PC-3 (cell line): ENCODE measurements around the gene LMNTD1. TPM values are rescaled to one million over a fixed set of nuclear protein-coding genes. Genes with fewer than 3 reads are reported as not detected.

ENCODE experiments used
- ATAC-seq: fragments of 200-7000 bp; cut with Tn5 transposase; 2 replicates; pipeline ENCODE4 v1.9.1; 2020; ENCODE audit warnings: mild to moderate bottlenecking, moderate library complexity
- BruUV-seq: library from RNA; stranded (reverse); fragments of 400-500 nt; replicated peaks from 2 replicates; lab custom pipeline; 2021; lab: Mats Ljungman, UMichigan
- CTCF ChIA-PET: fragments of 300-600 bp; sonication (Branson Sonifier 250); formaldehyde crosslinking; loops from one replicate; lab custom pipeline; 2022; ENCODE audit warnings: antibody characterized with exemption; lab: Charles Lee
- POLR2A ChIA-PET: fragments of 300-600 bp; sonication (Branson Sonifier 250); formaldehyde crosslinking; loops from one replicate; lab custom pipeline; 2022; ENCODE audit warnings: antibody characterized with exemption; ENCODE audit not compliant: unreplicated experiment; lab: Charles Lee
- DNase-seq: peaks from one replicate; pipeline ENCODE4 v3.0.0-alpha.2; 2015
- H2AFZ ChIP-seq: fragments of 300-600 bp; sonication (generic); 2 replicates; pipeline ENCODE4 v1.6.0; 2016; ENCODE audit warnings: antibody characterized with exemption, low read length
- H3F3A ChIP-seq: fragments of 300-600 bp; sonication (generic); one replicate; pipeline ENCODE4 v1.6.0; 2017; ENCODE audit warnings: antibody characterized with exemption, low read length, control low read depth, mild to moderate bottlenecking; ENCODE audit not compliant: unreplicated experiment
- H3K27ac ChIP-seq: fragments of 300-600 bp; sonication (generic); 2 replicates; pipeline ENCODE4 v1.5.1; 2016; ENCODE audit warnings: mild to moderate bottlenecking, low read length
- H3K27me3 ChIP-seq: fragments of 300-600 bp; sonication (generic); 2 replicates; pipeline ENCODE4 v1.6.1; 2016; ENCODE audit warnings: low read length, mixed read lengths
- H3K36me3 ChIP-seq: fragments of 300-600 bp; sonication (generic); 2 replicates; pipeline ENCODE4 v1.6.1; 2016; ENCODE audit warnings: low read depth, mixed run types, low read length, mixed read lengths
- H3K4me1 ChIP-seq: fragments of 300-600 bp; sonication (generic); 2 replicates; pipeline ENCODE4 v1.5.1; 2016; ENCODE audit warnings: low read length; ENCODE audit not compliant: insufficient read depth
- H3K4me2 ChIP-seq: fragments of 300-600 bp; sonication (generic); 2 replicates; pipeline ENCODE4 v1.6.0; 2016; ENCODE audit warnings: low read length
- H3K4me3 ChIP-seq: fragments of 300-600 bp; sonication (generic); 2 replicates; pipeline ENCODE4 v1.5.1; 2016; ENCODE audit warnings: mild to moderate bottlenecking, low read length, mixed read lengths
- H3K79me2 ChIP-seq: fragments of 300-600 bp; sonication (generic); 2 replicates; pipeline ENCODE4 v1.6.1; 2017; ENCODE audit warnings: low read length, mixed read lengths
- H3K9ac ChIP-seq: fragments of 300-600 bp; sonication (generic); 2 replicates; pipeline ENCODE4 v1.6.0; 2016; ENCODE audit warnings: mild to moderate bottlenecking, low read length
- H3K9me2 ChIP-seq: fragments of 300-600 bp; sonication (generic); replicated peaks from 2 replicates; pipeline ENCODE4 v1.6.1; 2016; ENCODE audit warnings: mixed run types, low read length, mixed read lengths
- H3K9me3 ChIP-seq: fragments of 300-600 bp; sonication (generic); 2 replicates; pipeline ENCODE4 v1.6.1; 2016; ENCODE audit warnings: low read length, mixed read lengths
- H4K20me1 ChIP-seq: fragments of 300-600 bp; sonication (generic); 2 replicates; pipeline ENCODE4 v1.6.1; 2016; ENCODE audit warnings: low read length, mixed read lengths
- CTCF ChIP-seq: fragments of 300-600 bp; sonication (generic); conservative IDR thresholded peaks from 2 replicates; pipeline ENCODE4 v1.5.1; 2017; ENCODE audit warnings: antibody characterized with exemption, low read depth, mild to moderate bottlenecking, low read length
- EZH2 ChIP-seq: fragments of 300-600 bp; sonication (generic); IDR thresholded peaks from one replicate; pipeline ENCODE4 v1.6.1; 2017; ENCODE audit warnings: antibody characterized with exemption, mild to moderate bottlenecking, low read length; ENCODE audit not compliant: unreplicated experiment
- EZH2phosphoT487 ChIP-seq: fragments of 300-600 bp; sonication (generic); IDR thresholded peaks from 2 replicates; pipeline ENCODE4 v1.6.1; 2018; ENCODE audit warnings: mild to moderate bottlenecking, antibody characterized with exemption, low read length, borderline replicate concordance
- intact Hi-C: fragments of 100-400 bp; cut with micrococcal nuclease; formaldehyde crosslinking; loops from 2 replicates; pipeline ENCODE4 v1.9.0; 2023
- total RNA-seq: library from RNA; depleted of rRNA; stranded (reverse); fragments of >200 nt; gene quantifications from 2 replicates; pipeline ENCODE4 v1.2.3, GENCODE V29; 2014

LMNTD1 gene
- total RNA-seq, 1 experiment from 2014 or later, result not detected

GRCh38 chr12:25494926-25495325 lies 58.2 kb downstream of the LMNTD1 start:
- ATAC-seq, result no peak
- POLR2A ChIA-PET, result no interaction called here
- BruUV-seq, result no TSS peak

GRCh38 chr12:25493682-25494081 lies 59.4 kb downstream of the LMNTD1 start:
- Histone ChIP-seq H3K27ac (no peak overlapping the region), H3K36me3 (no peaks in the 10 kb centered on the region), H2AFZ (no peak overlapping the region), H3K4me2 (no peak overlapping the region), H3K4me3 (no peak overlapping the region), H4K20me1 (no peaks in the 10 kb centered on the region), H3K27me3 (no peaks in the 10 kb centered on the region), H3K79me2 (no peaks in the 10 kb centered on the region), H3K9ac (no peak overlapping the region), H3K9me3 (no peaks in the 10 kb centered on the region), H3K4me1 (peaks cover 34% of the 10 kb centered on the region), H3F3A (no peaks in the 10 kb centered on the region), H3K9me2 (no peaks in the 10 kb centered on the region)
- intact Hi-C loops, result loop anchor here (5.0 kb wide), 1 partner anchor 36 kb away; no protein-coding TSS in a partner anchor
- POLR2A ChIA-PET, result no interaction called here
- BruUV-seq, result no TSS peak
- TF ChIP-seq CTCF, result no peak
- TF ChIP-seq EZH2phosphoT487, result no peak
- TF ChIP-seq EZH2, result no peak
- CTCF ChIA-PET, result no interaction called here
- ATAC-seq (no peak), DNase-seq (no peak)

More at GRCh38 chr12:25494926-25495325, 58.2 kb downstream of the LMNTD1 start:
- Histone ChIP-seq H3K36me3 (no peaks in the 10 kb centered on the region), H3K9me2 (no peaks in the 10 kb centered on the region), H3K4me1 (peaks cover 32% of the 10 kb centered on the region), H3F3A (no peaks in the 10 kb centered on the region), H3K4me3 (no peak overlapping the region), H3K79me2 (no peaks in the 10 kb centered on the region), H3K27me3 (no peaks in the 10 kb centered on the region), H3K9me3 (no peaks in the 10 kb centered on the region), H3K9ac (no peak overlapping the region), H4K20me1 (no peaks in the 10 kb centered on the region), H2AFZ (no peak overlapping the region), H3K4me2 (peak overlapping the region; percentile 46; the same call in 1 of the 2 replicates), H3K27ac (no peak overlapping the region)
- intact Hi-C loops, result loop anchor here (5.0 kb wide), 1 partner anchor 38 kb away; no protein-coding TSS in a partner anchor
- DNase-seq, result peak; percentile 13
- CTCF ChIA-PET, result no interaction called here
- TF ChIP-seq EZH2phosphoT487, result no peak
- TF ChIP-seq CTCF, result no peak
- no peak for TF ChIP-seq EZH2
